NCI-H526 (cell line): Measurements from ENCODE around the gene SLC1A2.

Experiments
- DNase-seq, 2 experiments: peaks; one replicate each; lab custom pipeline; 2025; lab: John Stamatoyannopoulos, UW

Gene SLC1A2

GRCh38 chr11:35223991-35224390 lies 195.4 kb downstream of the SLC1A2 start:
- no peak for DNase-seq

- DNase-seq = no peak
These were observed 196.0 kb downstream of the SLC1A2 start for GRCh38 chr11:35223371-35223796.

- no peak for DNase-seq
These were observed 200.4 kb downstream of the SLC1A2 start for GRCh38 chr11:35218956-35219355.

- DNase-seq = no peak
These were observed 202.2 kb downstream of the SLC1A2 start for GRCh38 chr11:35216962-35217678.

GRCh38 chr11:35215945-35216344 lies 203.4 kb downstream of the SLC1A2 start:
- no peak for DNase-seq

- no peak for DNase-seq
These were observed 204.6 kb downstream of the SLC1A2 start for GRCh38 chr11:35214792-35215193.

GRCh38 chr11:35214226-35214770 lies 205.1 kb downstream of the SLC1A2 start:
- DNase-seq = no peak

GRCh38 chr11:35211952-35212351 lies 207.4 kb downstream of the SLC1A2 start:
- no peak for DNase-seq

GRCh38 chr11:35210876-35211546 lies 208.3 kb downstream of the SLC1A2 start:
- DNase-seq = no peak

GRCh38 chr11:35208795-35209194 lies 210.6 kb downstream of the SLC1A2 start:
- DNase-seq = peak; percentile 51 to 67

GRCh38 chr11:35207471-35208403 lies 211.6 kb downstream of the SLC1A2 start:
- DNase-seq = no peak

GRCh38 chr11:35206616-35207015 lies 212.7 kb downstream of the SLC1A2 start:
- no peak for DNase-seq

GRCh38 chr11:35204614-35205013 lies 214.7 kb downstream of the SLC1A2 start:
- no peak for DNase-seq
